Measurements from ENCODE around the gene COL4A1.

Gene COL4A1

GRCh38 chr13:110107568-110108347, 199.2 kb downstream of the COL4A1 start:
- FAIRE-seq = no peak

GRCh38 chr13:110106726-110107125, 200.2 kb downstream of the COL4A1 start:
- no peak for FAIRE-seq

- no peak for FAIRE-seq
Observed at GRCh38 chr13:110105136-110105535, 201.8 kb downstream of the COL4A1 start.

GRCh38 chr13:110103534-110103933, 203.4 kb downstream of the COL4A1 start:
- no peak for FAIRE-seq

GRCh38 chr13:110103026-110103425, 203.9 kb downstream of the COL4A1 start:
- no peak for FAIRE-seq

- FAIRE-seq = no peak
Observed at GRCh38 chr13:110102053-110102452, 204.9 kb downstream of the COL4A1 start.

GRCh38 chr13:110099922-110100321, 207.0 kb downstream of the COL4A1 start:
- no peak for FAIRE-seq

Data from TTC549 (cell line).